Neuronal stem cell (in vitro differentiated cells): ENCODE results near the gene LEPR.

Source experiments
- DNase-seq: peaks from one replicate; pipeline ENCODE4 v3.0.0-alpha.2; 2013; ENCODE audit warnings: low spot score
- H2AFZ ChIP-seq: one replicate; pipeline ENCODE4 v1.6.1; 2013; ENCODE audit warnings: mild to moderate bottlenecking, low read length, inconsistent platforms
- H2AK5ac ChIP-seq: 2 replicates; pipeline ENCODE4 v1.6.1; 2013; ENCODE audit warnings: low read depth, mild to moderate bottlenecking, inconsistent platforms, low read length, moderate library complexity, mixed read lengths
- H2BK120ac ChIP-seq: 2 replicates; pipeline ENCODE4 v1.6.1; 2013; ENCODE audit warnings: low read depth, mild to moderate bottlenecking, inconsistent platforms, low read length, moderate library complexity, mixed read lengths
- H2BK12ac ChIP-seq: one replicate; pipeline ENCODE4 v1.6.1; 2013; ENCODE audit warnings: low read length, inconsistent platforms
- H2BK15ac ChIP-seq: 2 replicates; pipeline ENCODE4 v1.6.1; 2013; ENCODE audit warnings: mild to moderate bottlenecking, low read length, inconsistent platforms, mixed read lengths
- H2BK5ac ChIP-seq: one replicate; pipeline ENCODE4 v1.6.1; 2013; ENCODE audit warnings: inconsistent platforms, mild to moderate bottlenecking, low read length, moderate library complexity
- H3K14ac ChIP-seq: one replicate; pipeline ENCODE4 v1.6.1; 2013; ENCODE audit warnings: low read length, inconsistent platforms
- H3K18ac ChIP-seq: 2 replicates; pipeline ENCODE4 v1.6.1; 2013; ENCODE audit warnings: low read length, inconsistent platforms
- H3K23ac ChIP-seq: 2 replicates; pipeline ENCODE4 v1.6.1; 2013; ENCODE audit warnings: low read depth, mild to moderate bottlenecking, mixed read lengths, low read length, inconsistent platforms; ENCODE audit not compliant: poor library complexity
- H3K27ac ChIP-seq: replicated peaks from 3 replicates; pipeline ENCODE4 v1.5.1; 2013; ENCODE audit warnings: low read length, inconsistent platforms
- H3K27me3 ChIP-seq, 3 experiments: 2 replicates each; pipeline ENCODE4 v1.6.1; 2013; ENCODE audit warnings: low read length in 3 of 3, mild to moderate bottlenecking in 2 of 3, inconsistent platforms in 1 of 3, low read depth in 1 of 3, mixed read lengths in 1 of 3, moderate library complexity in 1 of 3; ENCODE audit not compliant: control insufficient read depth in 3 of 3, insufficient read depth in 3 of 3
- H3K36me3 ChIP-seq, 2 donors: replicated peaks in 1 of 2; 2 replicates each; pipeline ENCODE4 v1.6.1; 2013; ENCODE audit warnings: low read length in 2 of 2; ENCODE audit not compliant: control insufficient read depth in 2 of 2, insufficient read depth in 2 of 2
- H3K4ac ChIP-seq: 2 replicates; pipeline ENCODE4 v1.6.1; 2013; ENCODE audit warnings: inconsistent platforms, mild to moderate bottlenecking, low read length, moderate library complexity
- H3K4me1 ChIP-seq, 2 donors: 1 replicate in 1 of 2; 2 replicates in 1 of 2; pipeline ENCODE4 v1.6.1; 2013; ENCODE audit warnings: low read length in 2 of 2, low read depth in 1 of 2; ENCODE audit not compliant: control insufficient read depth in 2 of 2, insufficient read depth in 1 of 2
- H3K4me2 ChIP-seq: one replicate; pipeline ENCODE4 v1.6.1; 2013; ENCODE audit warnings: mild to moderate bottlenecking, low read length, inconsistent platforms; ENCODE audit not compliant: insufficient read depth, poor library complexity, severe bottlenecking
- H3K4me3 ChIP-seq, 2 donors: 2 replicates each; pipeline ENCODE4 v1.5.1; 2013; ENCODE audit warnings: low read length in 2 of 2, mild to moderate bottlenecking in 2 of 2, inconsistent platforms in 1 of 2, moderate library complexity in 1 of 2
- H3K79me1 ChIP-seq: one replicate; pipeline ENCODE4 v1.6.1; 2013; ENCODE audit warnings: low read depth, mild to moderate bottlenecking, inconsistent platforms, low read length, moderate library complexity
- H3K9ac ChIP-seq: one replicate; pipeline ENCODE4 v1.6.1; 2013; ENCODE audit warnings: mild to moderate bottlenecking, low read depth, low read length, inconsistent platforms; ENCODE audit not compliant: poor library complexity
- H3K9me3 ChIP-seq, 2 donors: replicated peaks in 1 of 2; 2 replicates each; pipeline versions ENCODE3 to v1.6.1; 2013; ENCODE audit warnings: low read length in 2 of 2, mild to moderate bottlenecking in 2 of 2, inconsistent platforms in 1 of 2, low read depth in 1 of 2, mixed read lengths in 1 of 2, moderate library complexity in 1 of 2; ENCODE audit not compliant: control insufficient read depth in 2 of 2, insufficient read depth in 1 of 2
- H4K8ac ChIP-seq: one replicate; pipeline ENCODE4 v1.6.1; 2013; ENCODE audit warnings: low read depth, mild to moderate bottlenecking, inconsistent platforms, low read length, moderate library complexity
- H4K91ac ChIP-seq: one replicate; pipeline ENCODE4 v1.6.1; 2013; ENCODE audit warnings: low read length, low read depth, mild to moderate bottlenecking, inconsistent platforms; ENCODE audit not compliant: poor library complexity
- WGBS, 2 donors: extraction: QIAGEN DNeasy Blood & Tissue Kit; methylation state at CpG; one replicate each; pipeline ENCODE4 v1.1.7; 2013; ENCODE audit warnings: missing lambda C conversion rate in 2 of 2, mixed read lengths in 1 of 2; ENCODE audit not compliant: insufficient read length in 2 of 2, insufficient replicate concordance in 1 of 2; ENCODE audit errors: extremely low coverage in 2 of 2; 5-methylcytosine and 5-hydroxymethylcytosine counted together

The LEPR gene

GRCh38 chr1:65456481-65456880, 36.0 kb downstream of the LEPR start:
- H2BK12ac ChIP-seq, result no peak overlapping the region
- H3K79me1 ChIP-seq, result no peaks in the 10 kb centered on the region
- no peak overlapping the region for H3K18ac ChIP-seq
- no peak overlapping the region for H3K4me3 ChIP-seq
- no peaks in the 10 kb centered on the region for H3K9me3 ChIP-seq
- no peak overlapping the region for H2AK5ac ChIP-seq
- H3K23ac ChIP-seq, result no peak overlapping the region
- no peak overlapping the region for H2AFZ ChIP-seq
- H3K9ac ChIP-seq, result no peak overlapping the region
- no peak overlapping the region for H2BK15ac ChIP-seq
- no peaks in the 10 kb centered on the region for H3K36me3 ChIP-seq
- no peak overlapping the region for H3K4ac ChIP-seq
- no peak overlapping the region for H3K14ac ChIP-seq
- no peak overlapping the region for H3K4me2 ChIP-seq
- no peak overlapping the region for H2BK120ac ChIP-seq
- no peak for DNase-seq
- H3K27ac ChIP-seq, result no peak overlapping the region
- peaks cover 0 to 2% of the 10 kb centered on the region in 2 donors for H3K4me1 ChIP-seq
- no peak overlapping the region for H2BK5ac ChIP-seq
- no peak overlapping the region for H4K91ac ChIP-seq
- H3K27me3 ChIP-seq, result no peaks in the 10 kb centered on the region
- no peak overlapping the region for H4K8ac ChIP-seq

GRCh38 chr1:65457868-65458267, 37.4 kb downstream of the LEPR start:
- H3K4ac ChIP-seq, result no peak overlapping the region
- no peak overlapping the region for H4K8ac ChIP-seq
- H2BK120ac ChIP-seq, result no peak overlapping the region
- H3K36me3 ChIP-seq, result no peaks in the 10 kb centered on the region
- no peak overlapping the region for H3K14ac ChIP-seq
- H3K4me3 ChIP-seq, result no peak overlapping the region
- H3K9ac ChIP-seq, result no peak overlapping the region
- H3K9me3 ChIP-seq, result no peaks in the 10 kb centered on the region
- no peaks in the 10 kb centered on the region for H3K27me3 ChIP-seq
- H3K79me1 ChIP-seq, result no peaks in the 10 kb centered on the region
- no peak for DNase-seq
- no peak overlapping the region for H3K4me2 ChIP-seq
- no peak overlapping the region for H3K27ac ChIP-seq
- no peak overlapping the region for H2AK5ac ChIP-seq
- H3K23ac ChIP-seq, result no peak overlapping the region
- H2BK15ac ChIP-seq, result no peak overlapping the region
- H3K18ac ChIP-seq, result no peak overlapping the region
- H2BK5ac ChIP-seq, result no peak overlapping the region
- no peak overlapping the region for H2BK12ac ChIP-seq
- H2AFZ ChIP-seq, result no peak overlapping the region
- H4K91ac ChIP-seq, result no peak overlapping the region
- H3K4me1 ChIP-seq, result peaks cover 0 to 2% of the 10 kb centered on the region in 2 donors

GRCh38 chr1:65458730-65459396, 38.4 kb downstream of the LEPR start:
- H3K18ac ChIP-seq, result no peak overlapping the region
- no peak overlapping the region for H3K9ac ChIP-seq
- no peak overlapping the region for H3K14ac ChIP-seq
- H2BK120ac ChIP-seq, result no peak overlapping the region
- no peak overlapping the region for H2BK12ac ChIP-seq
- no peaks in the 10 kb centered on the region for H3K79me1 ChIP-seq
- peaks cover 0 to 2% of the 10 kb centered on the region in 2 donors for H3K4me1 ChIP-seq
- H4K8ac ChIP-seq, result no peak overlapping the region
- H3K27ac ChIP-seq, result no peak overlapping the region
- no peak overlapping the region for H3K23ac ChIP-seq
- H2AFZ ChIP-seq, result no peak overlapping the region
- no peak overlapping the region for H2BK5ac ChIP-seq
- no peaks in the 10 kb centered on the region for H3K9me3 ChIP-seq
- no peak overlapping the region for H3K4me2 ChIP-seq
- H2AK5ac ChIP-seq, result no peak overlapping the region
- no peak for DNase-seq
- H3K36me3 ChIP-seq, result no peaks in the 10 kb centered on the region
- no CpG with 5 or more reads among the region's 2 CpGs for WGBS, 2 donors
- no peak overlapping the region for H3K4me3 ChIP-seq
- no peak overlapping the region for H2BK15ac ChIP-seq
- H3K4ac ChIP-seq, result no peak overlapping the region
- no peaks in the 10 kb centered on the region for H3K27me3 ChIP-seq
- H4K91ac ChIP-seq, result no peak overlapping the region

- no peak for DNase-seq
- H2AK5ac ChIP-seq, result no peak overlapping the region
Observed at GRCh38 chr1:65459397-65459768, 38.9 kb downstream of the LEPR start.

More at GRCh38 chr1:65459397-65459768, 38.9 kb downstream of the LEPR start:
- Histone ChIP-seq H4K8ac (no peak overlapping the region), H2BK12ac (no peak overlapping the region), H3K27ac (no peak overlapping the region), H2BK5ac (no peak overlapping the region), H3K36me3 (no peaks in the 10 kb centered on the region), H3K4me2 (no peak overlapping the region), H3K9me3 (no peaks in the 10 kb centered on the region), H2BK15ac (no peak overlapping the region), H3K18ac (no peak overlapping the region), H4K91ac (no peak overlapping the region), H3K14ac (no peak overlapping the region), H3K27me3 (no peaks in the 10 kb centered on the region), H3K4me1 (peaks cover 0 to 2% of the 10 kb centered on the region in 2 donors), H3K4me3 (no peak overlapping the region), H3K4ac (no peak overlapping the region), H3K79me1 (no peaks in the 10 kb centered on the region), H2BK120ac (no peak overlapping the region), H3K23ac (no peak overlapping the region), H3K9ac (no peak overlapping the region), H2AFZ (no peak overlapping the region)
- no CpG with 5 or more reads among the region's 1 CpG for WGBS, 2 donors
